GM19467 (cell line): ENCODE measurements around the gene C22orf42.
"Not testable (repeated sequence)": the region's sequence is repeated elsewhere in the genome, so short reads cannot be mapped to it uniquely, and the experiment has no call there.

ENCODE experiments used
- ATAC-seq: cut with Tn5 transposase; IDR thresholded peaks from one replicate; pipeline ENCODE4 v1.9.1; 2021; ENCODE audit warnings: mild to moderate bottlenecking, moderate library complexity; ENCODE audit not compliant: unreplicated experiment

Gene C22orf42

GRCh38 chr22:32136881-32137280, 22.2 kb downstream of the C22orf42 start:
- not testable (repeated sequence) for ATAC-seq

GRCh38 chr22:32135958-32136357, 23.1 kb downstream of the C22orf42 start:
- ATAC-seq, result not testable (repeated sequence)

GRCh38 chr22:32134796-32135195, 24.3 kb downstream of the C22orf42 start:
- ATAC-seq, result not testable (repeated sequence)

GRCh38 chr22:32132783-32133182, 26.3 kb downstream of the C22orf42 start:
- no peak for ATAC-seq

GRCh38 chr22:32132126-32132525, 27.0 kb downstream of the C22orf42 start:
- ATAC-seq, result no peak

- no peak for ATAC-seq
Measured at GRCh38 chr22:32130464-32130863, 28.6 kb downstream of the C22orf42 start.

- ATAC-seq, result no peak
Measured at GRCh38 chr22:32127904-32128303, 31.2 kb downstream of the C22orf42 start.

- ATAC-seq, result no peak
Measured at GRCh38 chr22:32123657-32124056, 35.4 kb downstream of the C22orf42 start.

GRCh38 chr22:32122899-32123298, 36.2 kb downstream of the C22orf42 start:
- ATAC-seq, result no peak

GRCh38 chr22:32120603-32121002, 38.5 kb downstream of the C22orf42 start:
- no peak for ATAC-seq

GRCh38 chr22:32119568-32120235, 39.4 kb downstream of the C22orf42 start:
- no peak for ATAC-seq

- no peak for ATAC-seq
Measured at GRCh38 chr22:32112380-32112779, 46.7 kb downstream of the C22orf42 start.

GRCh38 chr22:32106930-32107329, 52.2 kb downstream of the C22orf42 start:
- ATAC-seq, result no peak

- no peak for ATAC-seq
Measured at GRCh38 chr22:32103658-32104315, 55.3 kb downstream of the C22orf42 start.

- ATAC-seq, result no peak
Measured at GRCh38 chr22:32100711-32101110, 58.4 kb downstream of the C22orf42 start.
